Naive thymus-derived CD8-positive, alpha-beta T cell (primary cell): ENCODE results near the gene SEPTIN5. TPM values are rescaled to one million over a fixed set of nuclear protein-coding genes. Genes with fewer than 3 reads are reported as not detected.

Experiments used
- ATAC-seq, 2 donors: fragments of 150-1000 bp; cut with Tn5 transposase in 1 of 2; sonication (Bioruptor Pico), chemical (Tn5 transposase) in 1 of 2; 1 replicate in 1 of 2; 2 replicates in 1 of 2; pipeline ENCODE4 v1.10.0; 2021; ENCODE audit warnings: mild to moderate bottlenecking in 2 of 2, moderate library complexity in 2 of 2
- POLR2A ChIA-PET: fragments of 350-600 bp; sonication (Branson Sonifier 250); formaldehyde crosslinking; loops from one replicate; lab custom pipeline; 2021; ENCODE audit warnings: antibody characterized with exemption; lab: Charles Lee
- DNase-seq, 10 donors: peaks; one replicate each; pipeline versions ENCODE4 v3.0.0 to v3.0.0-alpha.2; 2020 to 2022
- H3K27ac Mint-ChIP-seq, 10 donors: one replicate each; pipeline ENCODE4 v1.8.0; 2020 to 2022; ENCODE audit warnings: mild to moderate bottlenecking in 10 of 10, mixed read lengths in 10 of 10, moderate library complexity in 4 of 10, inconsistent platforms in 1 of 10
- H3K27me3 Mint-ChIP-seq, 5 donors: one replicate each; pipeline ENCODE4 v1.8.0; 2021 to 2022; ENCODE audit warnings: mixed read lengths in 5 of 5
- H3K36me3 Mint-ChIP-seq, 3 donors: one replicate each; pipeline ENCODE4 v1.8.0; 2020 to 2022; ENCODE audit warnings: mixed read lengths in 3 of 3, mild to moderate bottlenecking in 2 of 3, inconsistent platforms in 1 of 3
- H3K4me1 Mint-ChIP-seq, 4 donors: one replicate each; pipeline ENCODE4 v1.8.0; 2021 to 2022; ENCODE audit warnings: mixed read lengths in 4 of 4
- H3K4me3 Mint-ChIP-seq, 10 donors: one replicate each; pipeline ENCODE4 v1.8.0; 2020 to 2022; ENCODE audit warnings: mild to moderate bottlenecking in 10 of 10, mixed read lengths in 10 of 10, moderate library complexity in 6 of 10, inconsistent platforms in 1 of 10
- H3K9me3 Mint-ChIP-seq, 9 donors: one replicate each; pipeline ENCODE4 v1.8.0; 2020 to 2022; ENCODE audit warnings: mixed read lengths in 9 of 9, mild to moderate bottlenecking in 3 of 9, inconsistent platforms in 1 of 9, moderate library complexity in 1 of 9
- polyA plus RNA-seq, 3 donors: library from polyadenylated mRNA; unstranded; fragments of 300-500 nt; fragmentation: Illumina TruSeq; gene quantifications; one replicate each; pipeline ENCODE4 v1.2.3, GENCODE V29; 2021
- total RNA-seq, 8 experiments: library from RNA in 2 of 8; stranded (reverse) in 2 of 8; gene quantifications; one replicate each; pipeline ENCODE4 v1.2.3 and lab custom pipeline; 2021 to 2026

SEPTIN5 gene
- total and polyA plus RNA-seq, 5 experiments from 2014 or later: 0.32 to 1.5 (median 0.55) TPM; not detected in 2

DNA sequence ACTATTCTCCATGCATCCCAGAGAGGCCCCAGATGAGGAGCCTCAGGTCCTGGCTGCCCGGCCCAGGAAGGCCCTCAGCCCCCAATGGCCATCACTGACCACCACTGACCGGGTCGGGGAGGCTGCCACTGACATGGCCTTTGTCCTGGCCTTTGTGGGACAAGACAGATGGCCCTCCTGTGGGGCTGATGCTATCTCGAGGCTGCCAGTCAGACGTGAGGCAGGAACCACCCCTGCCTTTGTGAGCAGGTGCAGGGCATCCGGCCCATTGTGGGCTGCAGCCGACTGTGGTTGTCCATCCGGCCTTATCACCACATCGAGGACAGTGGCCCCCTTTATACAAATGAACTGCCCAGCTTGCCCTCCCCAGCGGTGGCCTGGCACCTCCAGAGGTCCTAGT lies 14.5 kb downstream of the SEPTIN5 start:
- Mint-ChIP-seq H3K9me3 (no peaks in the 10 kb centered on the region), H3K36me3 (no peaks in the 10 kb centered on the region), H3K4me1 (peaks cover 4 to 7% (median 6%) of the 10 kb centered on the region in 4 donors), H3K27ac (no peak overlapping the region), H3K4me3 (no peak overlapping the region), H3K27me3 (peaks cover 5 to 19% (median 11%) of the 10 kb centered on the region in 5 donors)
- POLR2A ChIA-PET: no interaction called here
- no peak for ATAC-seq
- no peak for DNase-seq

DNA sequence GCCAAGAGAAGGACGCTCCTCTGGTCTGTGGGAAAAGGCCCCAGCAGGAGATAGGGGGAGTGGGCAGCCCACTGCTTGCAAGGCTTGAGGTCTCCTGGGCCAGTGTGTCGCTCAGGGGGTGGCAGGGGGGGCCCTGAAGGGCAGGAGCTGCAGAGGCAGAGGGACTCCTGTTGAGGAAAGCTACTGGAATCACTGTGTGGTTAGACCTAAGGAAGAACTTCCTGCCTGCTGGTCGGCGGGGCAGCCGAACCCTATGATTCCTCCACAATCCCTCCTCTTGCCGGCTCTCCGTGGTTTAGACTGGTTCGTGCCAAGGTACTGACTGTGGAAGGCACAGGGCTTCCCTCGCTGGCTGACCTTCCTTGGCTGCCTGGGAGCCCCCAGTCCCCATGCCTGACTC lies 15.2 kb downstream of the SEPTIN5 start:
- DNase-seq (no peak), ATAC-seq (no peak)
- Mint-ChIP-seq H3K4me1 (peaks cover 4 to 6% (median 6%) of the 10 kb centered on the region in 4 donors), H3K27me3 (peaks cover 4 to 18% (median 10%) of the 10 kb centered on the region in 5 donors), H3K36me3 (no peaks in the 10 kb centered on the region), H3K9me3 (no peaks in the 10 kb centered on the region), H3K27ac (no peak overlapping the region), H3K4me3 (no peak overlapping the region)
- POLR2A ChIA-PET: interaction anchor here (2.3 kb wide), 2 partner anchors 162 to 181 kb away, joined by 8 to 11 read pairs; no protein-coding TSS in a partner anchor

DNA sequence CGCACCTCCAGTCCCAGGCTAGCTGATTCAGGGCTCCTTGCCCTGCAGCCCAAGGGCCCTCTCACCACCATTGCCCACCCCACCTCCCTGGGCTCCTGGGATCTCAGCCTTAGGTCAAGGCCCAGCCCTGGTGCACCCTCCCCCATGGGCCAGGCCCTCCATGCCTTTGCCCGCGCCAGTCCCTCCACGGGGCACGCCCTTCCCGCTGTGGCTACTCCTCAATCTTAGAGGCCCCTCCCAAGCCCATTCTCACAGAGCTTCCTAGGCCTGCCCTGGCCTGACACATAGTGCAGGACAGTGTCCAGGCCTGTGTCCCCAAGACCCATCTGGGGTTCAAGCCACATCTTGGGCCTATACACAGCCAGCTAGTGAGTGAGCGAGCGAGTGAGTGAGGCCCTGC lies 15.9 kb downstream of the SEPTIN5 start:
- peak in 1 of 2 donors; percentile 10 for ATAC-seq
- H3K27me3 Mint-ChIP-seq: peaks cover 0 to 11% (median 4%) of the 10 kb centered on the region in 5 donors
- no peaks in the 10 kb centered on the region for H3K9me3 Mint-ChIP-seq
- peak overlapping the region in 2 of 10 donors; percentile 67 to 88 for H3K27ac Mint-ChIP-seq
- POLR2A ChIA-PET: interaction anchor here (0.5 to 2.3 kb wide), 7 partner anchors 125 to 386 kb away, joined by 3 to 11 read pairs (median 4); partner anchors contain the start of gene RANBP1
- DNase-seq: no peak
- H3K4me3 Mint-ChIP-seq: peak overlapping the region in 2 of 10 donors; percentile 86 to 90
- peaks cover 2 to 6% (median 3%) of the 10 kb centered on the region in 4 donors for H3K4me1 Mint-ChIP-seq
- no peaks in the 10 kb centered on the region for H3K36me3 Mint-ChIP-seq

DNA sequence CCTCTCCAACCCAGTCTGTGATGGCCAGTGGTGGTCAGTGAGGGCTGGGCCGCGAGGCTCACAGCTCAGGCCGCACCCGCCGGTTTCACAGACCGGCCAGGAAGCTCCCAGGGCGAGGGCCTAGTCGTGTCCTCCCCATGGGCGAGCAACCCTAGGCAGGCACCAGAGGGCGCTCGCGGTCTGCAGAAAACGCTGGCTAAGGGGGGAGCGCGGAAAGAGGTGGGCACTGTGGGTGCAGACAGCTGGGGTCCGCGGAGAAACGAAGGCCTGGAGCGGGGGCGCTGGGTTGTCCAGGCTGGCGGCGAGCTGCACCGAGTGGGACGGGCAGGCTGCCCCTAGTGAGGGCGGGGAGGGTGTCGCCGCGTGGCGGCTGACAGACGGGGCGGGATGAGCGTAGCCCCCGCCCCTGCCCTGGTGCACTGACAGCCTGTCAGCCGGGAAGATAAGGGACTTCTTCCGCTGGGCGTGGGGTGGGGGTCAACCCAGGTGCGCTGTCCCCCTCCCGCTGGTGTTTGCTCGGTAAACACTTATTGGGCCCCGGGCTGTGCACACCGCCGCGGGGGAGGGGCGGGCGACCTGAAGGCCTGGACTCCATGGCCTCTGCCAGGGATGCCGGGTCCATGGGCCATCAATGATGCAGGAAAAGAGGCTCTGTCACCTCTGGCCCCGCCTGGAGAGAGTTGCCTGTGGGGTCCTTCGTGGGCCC lies 16.5 kb downstream of the SEPTIN5 start:
- Mint-ChIP-seq H3K27ac (peak overlapping the region in 5 of 10 donors; percentile 32 to 88 (median 77)), H3K4me1 (peaks cover 0 to 6% (median 2%) of the 10 kb centered on the region in 4 donors), H3K4me3 (peak overlapping the region; percentile 77 to 93 (median 86)), H3K36me3 (no peaks in the 10 kb centered on the region), H3K9me3 (no peaks in the 10 kb centered on the region), H3K27me3 (peaks cover 0 to 7% (median 0%) of the 10 kb centered on the region in 5 donors)
- ATAC-seq (peak; percentile 94 to 99), DNase-seq (peak; percentile 70 to 93 (median 86))
- POLR2A ChIA-PET: interaction anchor here (0.5 to 2.3 kb wide), 8 partner anchors 125 to 385 kb away, joined by 3 to 11 read pairs (median 4); partner anchors contain the start of gene RANBP1

DNA sequence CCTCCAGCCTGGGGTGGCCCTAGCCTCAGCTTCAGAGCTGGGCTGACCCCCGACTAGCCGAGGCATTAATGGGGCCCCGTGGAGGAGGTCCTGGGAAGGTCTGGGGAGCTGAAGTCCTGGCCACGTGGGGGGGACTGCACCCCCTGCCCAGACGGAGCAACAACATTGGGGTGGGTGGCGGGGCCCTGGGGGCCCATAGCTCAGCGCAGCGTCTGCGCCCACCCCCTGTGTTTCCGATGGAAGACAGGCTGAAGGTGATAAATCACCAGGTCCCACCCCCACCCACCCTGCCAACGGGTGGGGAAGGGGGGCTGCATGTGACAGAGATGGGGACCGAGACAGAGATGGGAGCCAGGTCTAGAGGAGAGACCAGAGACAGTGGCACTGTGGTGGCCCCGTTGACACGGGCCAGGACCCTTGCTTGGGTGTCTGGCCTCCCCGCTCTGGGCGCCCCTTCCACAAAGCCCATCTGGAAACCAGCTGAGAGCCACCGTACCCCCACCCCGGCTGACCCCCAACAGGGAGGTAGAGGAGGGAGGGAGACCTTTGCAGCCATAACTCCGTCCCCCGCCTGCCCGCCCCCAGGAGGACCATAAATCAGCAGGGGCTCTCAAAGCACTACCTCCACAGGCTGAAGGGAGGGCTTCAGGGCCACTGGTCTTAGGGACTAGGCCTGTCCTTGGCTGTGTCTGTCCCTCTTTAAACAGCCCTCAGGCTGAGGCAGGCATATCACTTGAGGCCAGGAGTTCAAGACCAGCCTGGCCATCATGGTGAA lies 17.2 kb downstream of the SEPTIN5 start:
- no peaks in the 10 kb centered on the region for H3K36me3 Mint-ChIP-seq
- peaks cover 0 to 6% (median 2%) of the 10 kb centered on the region in 4 donors for H3K4me1 Mint-ChIP-seq
- peak overlapping the region in 5 of 10 donors; percentile 60 to 90 (median 86) for H3K4me3 Mint-ChIP-seq
- H3K9me3 Mint-ChIP-seq: no peaks in the 10 kb centered on the region
- ATAC-seq: no peak
- H3K27me3 Mint-ChIP-seq: peaks cover 0 to 4% (median 0%) of the 10 kb centered on the region in 5 donors
- POLR2A ChIA-PET: interaction anchor here (0.6 to 2.3 kb wide), 5 partner anchors 160 to 350 kb away, joined by 4 to 11 read pairs (median 4); no protein-coding TSS in a partner anchor
- H3K27ac Mint-ChIP-seq: no peak overlapping the region
- DNase-seq: no peak

DNA sequence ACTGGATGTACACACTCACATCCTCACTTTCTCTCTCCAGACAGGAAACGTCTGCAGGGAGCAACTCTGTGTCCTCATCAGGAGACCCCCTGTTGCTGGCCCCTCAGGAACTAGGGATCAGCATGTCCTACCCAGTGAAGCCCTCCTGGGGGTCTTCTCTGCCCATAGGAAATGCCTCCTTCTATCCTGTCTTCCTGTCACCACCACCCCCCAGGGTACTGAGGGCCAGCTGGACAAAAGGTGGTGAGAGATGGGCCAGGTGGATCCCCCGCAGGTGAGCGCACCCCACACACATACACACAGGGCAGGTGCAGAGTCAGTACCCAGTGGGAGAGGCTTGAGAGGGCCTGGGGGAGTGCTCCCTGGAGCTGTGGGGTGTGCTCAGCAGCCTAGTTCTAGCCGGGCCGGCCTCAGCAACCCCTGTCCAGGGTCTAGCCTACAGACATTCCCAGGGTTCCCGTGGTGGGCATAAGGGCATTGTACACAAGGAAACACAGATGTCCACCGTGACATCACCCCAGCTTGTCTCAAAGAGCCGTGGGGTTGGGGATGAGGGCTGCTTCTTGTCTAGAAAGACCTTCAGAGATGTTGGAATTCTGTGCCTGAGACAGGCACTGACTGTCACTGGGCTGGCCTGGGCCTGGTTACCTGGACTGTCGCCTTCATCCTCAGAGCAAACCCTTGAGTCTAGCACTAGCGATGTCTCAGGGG lies 18.3 kb downstream of the SEPTIN5 start:
- peaks cover 0 to 3% (median 0%) of the 10 kb centered on the region in 5 donors for H3K27me3 Mint-ChIP-seq
- DNase-seq (no peak), ATAC-seq (no peak)
- H3K4me1 Mint-ChIP-seq: peaks cover 0 to 6% (median 2%) of the 10 kb centered on the region in 4 donors
- POLR2A ChIA-PET: interaction anchor here (0.5 kb wide), 1 partner anchor 177 kb away, joined by 3 read pairs; no protein-coding TSS in a partner anchor
- peak overlapping the region in 4 of 10 donors; percentile 4 to 60 (median 30) for H3K4me3 Mint-ChIP-seq
- no peaks in the 10 kb centered on the region for H3K9me3 Mint-ChIP-seq
- H3K27ac Mint-ChIP-seq: peak overlapping the region in 3 of 10 donors; percentile 33 to 62 (median 43)
- no peaks in the 10 kb centered on the region for H3K36me3 Mint-ChIP-seq

DNA sequence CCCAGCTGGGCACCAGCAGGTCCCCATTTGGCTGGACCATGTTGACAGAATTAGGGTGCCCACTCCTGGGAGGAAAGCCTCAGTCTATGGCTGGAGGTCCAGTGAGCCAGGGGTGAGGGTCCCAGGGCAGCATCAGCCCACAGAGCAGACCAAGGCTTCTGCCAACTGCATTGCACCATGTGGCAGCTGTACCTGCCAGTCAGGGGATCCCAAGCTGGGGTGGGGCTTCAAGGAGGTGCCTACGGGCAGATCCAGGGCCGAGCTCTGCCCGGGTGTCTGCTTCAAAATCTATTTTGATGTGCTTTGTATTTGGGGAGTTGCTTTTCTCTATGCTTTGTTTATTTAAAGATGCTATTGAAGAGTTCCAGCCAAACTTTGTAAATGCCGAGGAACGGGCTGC lies 19.5 kb downstream of the SEPTIN5 start:
- Mint-ChIP-seq H3K36me3 (no peaks in the 10 kb centered on the region), H3K4me3 (no peak overlapping the region), H3K9me3 (no peaks in the 10 kb centered on the region), H3K27ac (no peak overlapping the region), H3K4me1 (peaks cover 0 to 6% (median 2%) of the 10 kb centered on the region in 4 donors), H3K27me3 (no peaks in the 10 kb centered on the region)
- POLR2A ChIA-PET: no interaction called here
- no peak for ATAC-seq
- DNase-seq: no peak

DNA sequence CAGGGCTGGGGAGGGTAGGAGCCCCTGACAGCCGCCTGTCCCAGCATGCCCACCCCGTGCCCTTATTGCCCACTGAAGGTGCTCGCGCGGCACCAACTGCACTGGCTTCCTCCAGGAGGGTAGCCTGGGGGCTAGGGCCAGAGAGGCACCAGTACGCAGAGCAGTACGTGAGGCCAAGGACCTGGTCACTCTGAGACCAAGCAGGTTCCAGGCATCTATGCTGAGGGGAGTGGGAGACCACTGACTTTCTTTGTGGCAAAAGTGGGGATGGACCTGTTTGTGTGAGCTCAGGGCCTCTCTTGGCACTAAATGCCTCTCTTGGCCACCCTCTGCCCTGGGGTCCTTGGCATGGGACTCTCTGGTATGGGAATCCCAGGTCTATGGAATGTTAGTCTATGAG lies 19.9 kb downstream of the SEPTIN5 start:
- POLR2A ChIA-PET: no interaction called here
- H3K36me3 Mint-ChIP-seq: no peaks in the 10 kb centered on the region
- peaks cover 0 to 6% (median 2%) of the 10 kb centered on the region in 4 donors for H3K4me1 Mint-ChIP-seq
- H3K27me3 Mint-ChIP-seq: no peaks in the 10 kb centered on the region
- no peaks in the 10 kb centered on the region for H3K9me3 Mint-ChIP-seq
- ATAC-seq: no peak
- no peak overlapping the region for H3K4me3 Mint-ChIP-seq
- H3K27ac Mint-ChIP-seq: no peak overlapping the region
- no peak for DNase-seq

DNA sequence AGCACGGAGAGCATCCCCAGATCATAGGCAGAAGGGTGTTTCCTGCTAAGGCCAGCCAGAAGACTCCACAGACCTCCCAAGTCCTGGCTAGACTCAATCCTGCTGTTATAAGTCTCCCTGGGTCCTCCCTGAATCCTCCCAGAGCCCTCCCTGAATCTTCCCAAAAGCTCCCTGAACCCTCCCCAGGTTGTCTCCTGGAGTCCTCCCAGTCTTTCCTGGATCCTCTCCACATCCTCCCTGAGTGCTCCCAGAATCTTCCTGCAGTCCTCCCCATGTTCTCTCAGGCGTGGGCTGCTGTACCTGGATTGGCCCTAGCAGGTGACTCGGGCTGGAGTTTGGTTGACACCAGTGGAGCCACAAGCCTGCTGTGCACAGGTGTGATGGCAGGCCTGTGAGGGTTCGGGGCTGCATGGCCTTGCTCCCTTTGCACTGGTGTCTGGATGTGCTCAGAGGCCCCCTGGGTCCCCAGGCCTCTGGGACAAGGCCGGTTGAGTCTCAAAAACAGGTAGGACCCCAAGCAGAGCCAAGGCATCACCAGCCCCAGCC lies 20.6 kb downstream of the SEPTIN5 start:
- peak overlapping the region in 1 of 10 donors; percentile 15 for H3K27ac Mint-ChIP-seq
- H3K4me3 Mint-ChIP-seq: no peak overlapping the region
- H3K27me3 Mint-ChIP-seq: no peaks in the 10 kb centered on the region
- POLR2A ChIA-PET: no interaction called here
- H3K9me3 Mint-ChIP-seq: no peaks in the 10 kb centered on the region
- H3K36me3 Mint-ChIP-seq: no peaks in the 10 kb centered on the region
- DNase-seq (no peak), ATAC-seq (no peak)
- H3K4me1 Mint-ChIP-seq: peaks cover 0 to 6% (median 2%) of the 10 kb centered on the region in 4 donors

DNA sequence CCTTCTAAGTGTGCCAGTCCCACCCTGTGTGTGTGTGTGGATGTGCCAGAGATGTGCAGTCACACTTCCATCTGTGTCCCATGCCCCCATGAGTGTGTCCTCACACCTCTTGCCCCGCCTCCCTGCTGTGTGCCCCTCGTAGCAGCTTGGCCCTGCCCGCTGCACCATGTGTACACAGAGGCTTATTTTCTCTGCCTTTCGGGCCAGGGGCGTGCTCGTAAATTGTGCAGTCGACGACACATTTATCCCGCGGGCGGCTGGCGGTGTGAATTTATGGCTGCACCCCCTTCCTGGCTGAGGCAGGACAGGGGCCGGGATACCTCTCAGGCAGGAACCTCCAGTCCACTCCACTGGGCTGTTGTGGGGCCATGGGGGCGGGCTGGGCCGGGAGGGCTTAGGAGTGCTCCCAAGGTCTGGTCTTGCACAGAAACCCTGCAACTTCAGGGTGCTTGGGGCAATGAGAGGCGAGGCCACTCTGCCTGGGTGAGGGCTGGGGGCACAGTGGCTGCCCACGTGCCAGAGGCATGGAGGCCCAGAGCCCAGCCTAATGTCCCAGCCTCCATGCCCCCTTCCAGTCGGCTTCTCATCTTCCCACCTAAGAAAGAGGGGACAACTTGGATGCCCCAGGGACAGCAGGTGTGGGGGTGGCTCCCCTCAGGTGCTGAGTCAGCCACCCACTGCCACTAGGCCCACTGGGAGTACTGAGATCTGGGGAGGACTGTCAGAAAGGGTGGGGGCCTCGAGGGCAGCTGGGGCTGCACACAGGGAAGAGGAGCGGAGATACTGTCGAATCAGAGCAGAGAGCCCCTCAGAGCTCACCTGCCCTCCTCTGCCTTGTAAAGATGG lies 21.6 kb downstream of the SEPTIN5 start:
- Mint-ChIP-seq H3K36me3 (no peaks in the 10 kb centered on the region), H3K4me1 (peaks cover 0 to under 1% (median 0%) of the 10 kb centered on the region in 4 donors), H3K9me3 (no peaks in the 10 kb centered on the region), H3K27me3 (no peaks in the 10 kb centered on the region), H3K4me3 (no peak overlapping the region), H3K27ac (no peak overlapping the region)
- ATAC-seq (no peak), DNase-seq (no peak)
- POLR2A ChIA-PET: no interaction called here

DNA sequence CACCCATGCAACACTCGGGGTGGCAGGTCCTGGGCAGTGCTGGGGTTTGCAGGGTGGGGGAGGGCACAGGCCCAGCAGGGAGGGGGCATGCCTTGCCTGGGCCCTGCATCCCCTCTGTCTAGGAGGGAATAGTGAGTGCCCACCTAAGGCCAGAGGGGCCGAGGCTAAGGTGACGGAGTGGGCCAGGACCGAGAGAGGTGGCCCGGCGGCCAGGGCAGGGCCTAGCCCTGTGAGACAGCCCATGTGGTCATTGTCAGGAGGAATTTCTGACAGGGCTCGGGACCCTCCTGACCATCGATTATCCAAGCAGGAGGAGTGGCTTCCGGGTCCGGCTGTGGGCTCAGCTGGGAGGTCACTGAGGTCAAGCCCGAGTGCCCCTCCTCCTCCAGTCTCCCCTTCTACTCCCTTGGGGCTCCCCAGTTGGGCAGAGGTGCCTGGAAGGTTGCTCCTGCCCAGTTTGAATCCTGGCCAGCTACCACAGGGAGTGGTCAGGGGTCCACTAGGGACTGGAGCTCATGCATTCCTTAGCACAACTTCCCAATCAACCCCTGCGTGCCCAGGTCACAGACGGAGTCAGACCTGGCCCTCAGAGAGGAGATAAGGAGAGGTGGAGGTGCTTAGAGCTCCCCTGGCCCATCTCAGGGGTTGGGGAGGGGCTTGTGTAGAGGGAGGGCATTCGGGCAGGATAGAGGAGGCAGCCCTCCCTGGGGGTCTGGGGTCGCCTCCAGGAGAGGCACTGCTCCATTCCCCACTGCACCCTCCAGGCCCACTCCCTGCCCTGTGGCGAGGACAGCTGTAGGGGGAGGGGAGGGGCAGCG lies 23.8 kb downstream of the SEPTIN5 start:
- ATAC-seq (no peak), DNase-seq (no peak)
- no peaks in the 10 kb centered on the region for H3K4me1 Mint-ChIP-seq
- H3K36me3 Mint-ChIP-seq: no peaks in the 10 kb centered on the region
- POLR2A ChIA-PET: no interaction called here
- H3K4me3 Mint-ChIP-seq: no peak overlapping the region
- no peaks in the 10 kb centered on the region for H3K9me3 Mint-ChIP-seq
- no peaks in the 10 kb centered on the region for H3K27me3 Mint-ChIP-seq
- H3K27ac Mint-ChIP-seq: no peak overlapping the region
